ENCODE measurements around the gene TRMT1.

DNA sequence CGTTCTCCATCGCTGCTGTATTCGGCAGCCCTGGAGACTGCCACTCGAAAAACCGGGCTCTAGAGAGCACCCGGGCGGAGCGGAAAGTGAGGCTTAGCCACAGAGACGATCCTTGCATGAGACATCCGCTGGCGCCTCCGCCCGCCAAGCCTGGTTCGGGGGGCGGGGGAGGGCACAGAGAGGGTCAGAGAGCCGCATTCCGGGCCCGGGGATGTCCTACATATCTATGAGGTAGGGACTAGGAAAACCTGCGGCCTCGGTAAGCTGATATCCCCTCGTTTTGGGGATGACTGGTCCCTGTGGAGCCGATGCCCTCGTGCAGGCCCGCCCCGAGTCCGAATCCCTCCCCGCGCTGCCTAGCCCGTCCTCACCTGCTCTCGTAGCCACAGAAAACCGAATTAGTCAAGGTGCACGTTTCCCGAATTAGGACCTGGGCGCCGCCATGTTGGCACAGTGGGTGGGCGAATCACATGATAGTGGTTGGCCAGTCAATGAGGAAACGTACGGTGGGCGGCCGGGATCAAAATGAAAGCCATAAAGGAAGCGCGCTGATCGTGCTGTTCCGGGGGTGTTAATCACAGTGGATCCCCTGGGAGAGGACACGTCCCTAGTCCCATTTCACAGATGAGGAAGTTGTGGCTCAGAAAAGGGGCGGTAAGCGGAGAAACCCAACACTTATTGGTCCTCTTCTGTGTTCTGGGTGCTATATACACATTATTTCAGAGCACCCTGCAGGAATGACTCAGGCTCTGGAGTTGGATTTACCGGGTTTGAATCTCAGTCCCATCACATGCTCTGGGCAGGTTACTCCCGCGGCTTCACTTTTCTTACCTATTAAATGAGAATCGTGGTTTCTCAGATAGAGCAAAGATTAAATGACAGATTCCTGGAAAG is at the start of gene TRMT1:
- no peak for TF ChIP-seq CTCF (IDR thresholded peaks at IDR 0.05)
- no peak for TF ChIP-seq POLR2A (IDR thresholded peaks at IDR 0.05)
